PFSK-1 (cell line): ENCODE results near the gene ESRRA.

Source experiments
- FOXP2 ChIP-seq: optimal IDR thresholded peaks from 2 replicates; pipeline ENCODE3; 2011; ENCODE audit warnings: borderline replicate concordance, control low read depth, inconsistent platforms; ENCODE audit not compliant: insufficient read depth; ENCODE audit errors: extremely low read length, extremely low read depth
- POLR2AphosphoS5 ChIP-seq: IDR thresholded peaks from 2 replicates; pipeline ENCODE4 v1.6.1; 2012; ENCODE audit warnings: low read depth, mild to moderate bottlenecking, control low read depth, low read length, moderate library complexity
- SIN3A ChIP-seq: IDR thresholded peaks from 2 replicates; pipeline ENCODE4 v1.6.1; 2012; ENCODE audit warnings: mild to moderate bottlenecking, low read length, moderate library complexity, borderline replicate concordance; ENCODE audit not compliant: insufficient read depth
- TAF1 ChIP-seq: IDR thresholded peaks from 2 replicates; pipeline ENCODE4 v1.6.1; 2012; ENCODE audit warnings: low read length, control low read depth, borderline replicate concordance; ENCODE audit not compliant: insufficient read depth
- TF ChIP-seq, protein P1 (sequence below), 2 experiments: IDR thresholded peaks; 2 replicates each; pipeline versions ENCODE4 v1.6.1 to v1.8.0; 2011 to 2012; ENCODE audit warnings: low read depth in 2 of 2, low read length in 2 of 2, control low read depth in 1 of 2, inconsistent platforms in 1 of 2, mild to moderate bottlenecking in 1 of 2, moderate library complexity in 1 of 2; ENCODE audit not compliant: insufficient read depth in 1 of 2

DNA sequence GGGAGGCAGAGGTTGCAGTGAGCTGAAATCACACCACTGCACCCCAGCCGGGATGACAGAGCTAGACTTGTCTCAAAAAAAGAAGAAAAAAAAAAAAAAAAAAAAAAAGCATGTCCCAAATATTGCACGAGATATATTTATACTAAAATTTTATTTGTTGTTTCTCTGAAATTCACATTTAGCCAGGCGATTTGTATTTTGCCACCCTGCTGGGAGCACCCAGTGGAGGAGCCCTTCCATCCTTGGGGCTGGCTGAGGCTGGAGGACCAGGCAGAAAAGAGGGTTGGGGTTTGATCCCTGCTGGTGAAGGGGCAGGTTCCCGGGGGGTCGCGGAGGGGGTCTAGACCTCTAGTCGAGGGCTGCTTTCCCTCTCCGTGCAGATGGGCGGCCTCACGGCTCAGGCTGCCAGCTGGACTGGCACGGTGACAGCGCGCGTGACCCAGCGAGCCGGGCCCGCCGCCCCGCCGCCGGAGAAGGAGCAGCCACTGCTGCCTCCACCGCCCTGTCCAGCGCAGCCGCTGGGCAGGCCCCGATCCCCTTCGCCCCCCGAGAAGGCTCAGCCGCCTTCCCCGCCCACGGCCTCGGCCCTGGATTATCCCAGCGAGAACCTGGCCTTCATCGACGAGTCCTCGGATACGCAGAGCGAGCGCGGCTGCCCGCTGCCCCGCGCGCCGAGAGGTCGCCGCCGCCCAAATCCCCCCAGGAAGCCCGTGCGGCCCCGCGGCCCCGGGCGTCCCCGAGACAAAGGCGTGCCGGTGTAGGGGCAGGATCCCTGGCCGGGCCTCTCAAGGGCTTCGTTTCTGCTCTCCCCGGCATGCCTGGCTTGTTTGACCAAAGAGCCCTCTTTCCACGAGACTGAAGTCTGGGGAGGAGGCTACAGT is 6.1 kb upstream of the ESRRA start:
- no peak for TF ChIP-seq TAF1
- TF ChIP-seq POLR2AphosphoS5: no peak
- TF ChIP-seq, protein P1, sequence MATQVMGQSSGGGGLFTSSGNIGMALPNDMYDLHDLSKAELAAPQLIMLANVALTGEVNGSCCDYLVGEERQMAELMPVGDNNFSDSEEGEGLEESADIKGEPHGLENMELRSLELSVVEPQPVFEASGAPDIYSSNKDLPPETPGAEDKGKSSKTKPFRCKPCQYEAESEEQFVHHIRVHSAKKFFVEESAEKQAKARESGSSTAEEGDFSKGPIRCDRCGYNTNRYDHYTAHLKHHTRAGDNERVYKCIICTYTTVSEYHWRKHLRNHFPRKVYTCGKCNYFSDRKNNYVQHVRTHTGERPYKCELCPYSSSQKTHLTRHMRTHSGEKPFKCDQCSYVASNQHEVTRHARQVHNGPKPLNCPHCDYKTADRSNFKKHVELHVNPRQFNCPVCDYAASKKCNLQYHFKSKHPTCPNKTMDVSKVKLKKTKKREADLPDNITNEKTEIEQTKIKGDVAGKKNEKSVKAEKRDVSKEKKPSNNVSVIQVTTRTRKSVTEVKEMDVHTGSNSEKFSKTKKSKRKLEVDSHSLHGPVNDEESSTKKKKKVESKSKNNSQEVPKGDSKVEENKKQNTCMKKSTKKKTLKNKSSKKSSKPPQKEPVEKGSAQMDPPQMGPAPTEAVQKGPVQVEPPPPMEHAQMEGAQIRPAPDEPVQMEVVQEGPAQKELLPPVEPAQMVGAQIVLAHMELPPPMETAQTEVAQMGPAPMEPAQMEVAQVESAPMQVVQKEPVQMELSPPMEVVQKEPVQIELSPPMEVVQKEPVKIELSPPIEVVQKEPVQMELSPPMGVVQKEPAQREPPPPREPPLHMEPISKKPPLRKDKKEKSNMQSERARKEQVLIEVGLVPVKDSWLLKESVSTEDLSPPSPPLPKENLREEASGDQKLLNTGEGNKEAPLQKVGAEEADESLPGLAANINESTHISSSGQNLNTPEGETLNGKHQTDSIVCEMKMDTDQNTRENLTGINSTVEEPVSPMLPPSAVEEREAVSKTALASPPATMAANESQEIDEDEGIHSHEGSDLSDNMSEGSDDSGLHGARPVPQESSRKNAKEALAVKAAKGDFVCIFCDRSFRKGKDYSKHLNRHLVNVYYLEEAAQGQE (IDR thresholded peaks at IDR 0.05; ENCODE audit: insufficient read depth in 1 of 2, low read depth in 2 of 2, low read length in 2 of 2): no peak
- TF ChIP-seq SIN3A: no peak
- no peak for TF ChIP-seq FOXP2
